Body of pancreas (tissue), 4 donors: ENCODE data around the gene PTPRN2. TPM values are rescaled to one million over a fixed set of nuclear protein-coding genes. Genes with fewer than 3 reads are reported as not detected.

Experiments
- ATAC-seq: fragments of 150-250 bp; one replicate; pipeline ENCODE4 v1.9.1; 2016
- DNase-seq, 4 donors: peaks; one replicate each; pipeline ENCODE4 v3.0.0-alpha.2; 2019
- H3K27ac ChIP-seq, 4 donors: fragments of 200-600 bp; sonication (generic); 1 replicate in 3 of 4; 2 replicates in 1 of 4; pipeline versions ENCODE4 v1.5.1 to v1.6.1; 2016 to 2019; ENCODE audit warnings: mild to moderate bottlenecking in 1 of 4, mixed read lengths in 1 of 4, moderate library complexity in 1 of 4
- H3K27me3 ChIP-seq, 2 donors: fragments of 200-600 bp; sonication (generic); one replicate each; pipeline ENCODE4 v1.6.0; 2016; ENCODE audit warnings: mild to moderate bottlenecking in 1 of 2
- H3K36me3 ChIP-seq, 2 donors: fragments of 200-600 bp; sonication (generic); replicated peaks in 1 of 2; 2 replicates each; pipeline ENCODE4 v1.5.1; 2016; ENCODE audit warnings: low read depth in 2 of 2; ENCODE audit not compliant: insufficient read depth in 1 of 2
- H3K4me1 ChIP-seq: fragments of 200-600 bp; sonication (generic); one replicate; pipeline ENCODE4 v1.6.0; 2016
- H3K4me3 ChIP-seq, 2 donors: fragments of 200-600 bp; sonication (generic); 1 replicate in 1 of 2; 2 replicates in 1 of 2; pipeline ENCODE4 v1.5.1; 2016 to 2019
- H3K9me3 ChIP-seq, 3 donors: fragments of 200-600 bp; sonication (generic); 1 replicate in 2 of 3; 2 replicates in 1 of 3; pipeline ENCODE4 v1.5.1; 2016
- POLR2A ChIP-seq, 3 donors: fragments of 450-650 bp; IDR thresholded peaks; one replicate each; pipeline ENCODE4 v1.6.1; 2016; ENCODE audit warnings: antibody characterized with exemption in 3 of 3, mild to moderate bottlenecking in 2 of 3
- WGBS, 2 donors: methylation state at CpG; one replicate each; pipeline ENCODE4 v1.1.5; 2017; 5-methylcytosine and 5-hydroxymethylcytosine counted together
- intact Hi-C: fragments of 100-400 bp; cut with DNase I; formaldehyde crosslinking; loops from one replicate; pipeline ENCODE4 v1.15.1; 2023
- total RNA-seq, 2 donors: library from RNA; depleted of rRNA; stranded (reverse); fragments of >200 nt; gene quantifications; one replicate each; pipeline ENCODE4 v1.1.0, GENCODE V29; 2016
- TF ChIP-seq, protein P1 (sequence below), 7 experiments: fragments of 450-650 bp in 4 of 7; fragments of 200-600 bp in 3 of 7; sonication (generic) in 3 of 7; IDR thresholded peaks; one replicate each; pipeline ENCODE4 v1.5.1; 2016 to 2019; ENCODE audit warnings: antibody characterized with exemption in 7 of 7

Gene PTPRN2
- total RNA-seq, 2 donors from 2014 or later: 31.6 to 76.1 TPM

- Histone ChIP-seq H3K27me3 (no peaks in the 10 kb centered on the region), H3K4me1 (no peaks in the 10 kb centered on the region), H3K36me3 (no peaks in the 10 kb centered on the region), H3K9me3 (no peaks in the 10 kb centered on the region), H3K27ac (no peak overlapping the region), H3K4me3 (no peak overlapping the region)
- 89 to 91% methylated on average over 8 of the region's 8 CpGs for WGBS, 2 donors
- intact Hi-C loops: no loop called here
- no peak for TF ChIP-seq POLR2A (IDR thresholded peaks at IDR 0.05)
- TF ChIP-seq, protein P1, sequence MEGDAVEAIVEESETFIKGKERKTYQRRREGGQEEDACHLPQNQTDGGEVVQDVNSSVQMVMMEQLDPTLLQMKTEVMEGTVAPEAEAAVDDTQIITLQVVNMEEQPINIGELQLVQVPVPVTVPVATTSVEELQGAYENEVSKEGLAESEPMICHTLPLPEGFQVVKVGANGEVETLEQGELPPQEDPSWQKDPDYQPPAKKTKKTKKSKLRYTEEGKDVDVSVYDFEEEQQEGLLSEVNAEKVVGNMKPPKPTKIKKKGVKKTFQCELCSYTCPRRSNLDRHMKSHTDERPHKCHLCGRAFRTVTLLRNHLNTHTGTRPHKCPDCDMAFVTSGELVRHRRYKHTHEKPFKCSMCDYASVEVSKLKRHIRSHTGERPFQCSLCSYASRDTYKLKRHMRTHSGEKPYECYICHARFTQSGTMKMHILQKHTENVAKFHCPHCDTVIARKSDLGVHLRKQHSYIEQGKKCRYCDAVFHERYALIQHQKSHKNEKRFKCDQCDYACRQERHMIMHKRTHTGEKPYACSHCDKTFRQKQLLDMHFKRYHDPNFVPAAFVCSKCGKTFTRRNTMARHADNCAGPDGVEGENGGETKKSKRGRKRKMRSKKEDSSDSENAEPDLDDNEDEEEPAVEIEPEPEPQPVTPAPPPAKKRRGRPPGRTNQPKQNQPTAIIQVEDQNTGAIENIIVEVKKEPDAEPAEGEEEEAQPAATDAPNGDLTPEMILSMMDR (IDR thresholded peaks at IDR 0.05): no peak
- ATAC-seq: no peak
- no peak for DNase-seq
These were observed 402.0 kb downstream of the PTPRN2 start for GRCh38 chr7:158185653-158186052.

DNA sequence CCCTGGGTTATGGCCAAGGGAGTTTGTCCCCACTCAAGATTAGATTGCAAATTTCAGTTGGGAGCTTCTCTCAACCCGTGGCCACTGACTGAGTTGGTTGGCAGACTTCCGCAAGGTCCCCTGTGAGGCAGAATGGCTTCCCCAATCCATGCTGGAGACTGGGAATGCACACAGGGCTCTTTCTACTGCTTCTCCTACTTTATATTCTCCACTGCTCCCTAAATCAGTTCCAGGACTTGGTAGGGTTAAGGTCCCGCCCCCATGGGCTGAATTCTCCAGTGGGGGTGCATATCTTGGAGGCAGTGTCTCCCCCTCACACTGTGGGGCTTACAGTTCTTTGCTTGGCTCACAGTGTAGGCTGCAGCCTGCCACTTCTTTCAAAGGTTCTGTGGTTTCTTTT is 404.2 kb downstream of the PTPRN2 start:
- intact Hi-C loops: no loop called here
- DNase-seq (no peak), ATAC-seq (no peak)
- Histone ChIP-seq H3K4me3 (no peak overlapping the region), H3K27me3 (no peaks in the 10 kb centered on the region), H3K36me3 (no peaks in the 10 kb centered on the region), H3K4me1 (no peaks in the 10 kb centered on the region), H3K27ac (no peak overlapping the region), H3K9me3 (no peaks in the 10 kb centered on the region)
- TF ChIP-seq, protein P1 (IDR thresholded peaks at IDR 0.05): no peak
- no peak for TF ChIP-seq POLR2A (IDR thresholded peaks at IDR 0.05)
- WGBS, 2 donors: 73 to 93% methylated on average over 3 of the region's 3 CpGs

DNA sequence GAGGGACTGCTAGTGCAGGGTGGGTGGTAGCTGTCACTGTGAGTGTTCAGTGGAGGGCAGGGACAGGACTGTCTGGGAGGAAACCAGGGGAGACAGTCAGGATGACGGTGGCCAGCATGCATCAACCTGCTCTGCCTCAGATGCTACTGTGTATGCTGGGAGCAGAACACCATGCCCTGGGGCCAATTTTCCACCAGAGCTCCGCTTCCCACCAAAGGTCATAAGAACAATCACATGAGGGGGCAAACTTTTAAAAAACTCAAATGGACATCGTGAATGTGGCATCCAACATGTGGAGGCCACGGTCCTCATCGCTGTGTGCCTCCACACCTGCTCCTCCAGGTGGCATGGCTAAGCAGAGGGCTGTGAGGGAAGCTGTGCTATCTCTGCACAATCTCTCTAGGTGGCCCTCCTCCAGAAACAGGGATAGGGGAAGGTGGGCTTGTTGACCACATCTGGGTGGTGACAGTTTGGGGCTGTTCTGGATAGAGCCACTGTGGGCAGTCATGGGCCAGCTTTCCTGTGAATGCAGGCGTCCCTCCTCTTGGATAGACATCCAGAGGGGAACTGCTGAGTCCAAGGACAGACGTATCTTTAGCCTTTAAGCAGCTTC is 411.0 kb downstream of the PTPRN2 start:
- ATAC-seq (no peak), DNase-seq (no peak)
- H3K4me3 ChIP-seq: no peak overlapping the region
- H3K27me3 ChIP-seq: no peaks in the 10 kb centered on the region
- no peaks in the 10 kb centered on the region for H3K36me3 ChIP-seq
- intact Hi-C loops: no loop called here
- H3K4me1 ChIP-seq: no peaks in the 10 kb centered on the region
- H3K27ac ChIP-seq: no peak overlapping the region
- no peaks in the 10 kb centered on the region for H3K9me3 ChIP-seq
- TF ChIP-seq, protein P1 (IDR thresholded peaks at IDR 0.05): no peak
- TF ChIP-seq POLR2A (IDR thresholded peaks at IDR 0.05): no peak
- 85 to 93% methylated on average over 3 to 7 of the region's 7 CpGs for WGBS, 2 donors

DNA sequence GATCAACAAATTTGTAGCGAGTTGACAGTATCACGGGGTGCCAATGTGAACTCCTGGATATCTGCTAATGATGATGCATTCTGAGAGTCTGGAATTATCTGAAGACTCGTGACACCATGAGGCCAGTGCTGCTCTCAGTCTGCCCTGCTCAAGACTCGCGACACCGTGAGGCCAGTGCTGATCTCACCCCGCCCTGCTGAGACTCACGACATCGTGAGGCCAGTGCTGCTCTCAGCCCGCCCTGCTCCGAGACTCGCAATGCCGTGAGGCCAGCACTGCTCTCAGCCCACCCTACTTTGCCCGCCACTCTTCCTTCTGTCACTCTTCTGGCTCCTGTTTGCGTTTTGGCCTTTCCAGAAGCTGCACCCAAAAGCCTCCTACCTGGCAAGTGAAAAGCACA is 411.8 kb downstream of the PTPRN2 start:
- H3K4me1 ChIP-seq: no peaks in the 10 kb centered on the region
- ATAC-seq (no peak), DNase-seq (no peak)
- no peaks in the 10 kb centered on the region for H3K27me3 ChIP-seq
- no peaks in the 10 kb centered on the region for H3K36me3 ChIP-seq
- intact Hi-C loops: no loop called here
- TF ChIP-seq POLR2A (IDR thresholded peaks at IDR 0.05): no peak
- TF ChIP-seq, protein P1 (IDR thresholded peaks at IDR 0.05): no peak
- H3K27ac ChIP-seq: no peak overlapping the region
- no peak overlapping the region for H3K4me3 ChIP-seq
- WGBS, 2 donors: 88 to 91% methylated on average over 13 to 15 of the region's 15 CpGs
- no peaks in the 10 kb centered on the region for H3K9me3 ChIP-seq

GRCh38 chr7:158174947-158175346 is 412.7 kb downstream of the PTPRN2 start:
- H3K27ac ChIP-seq: no peak overlapping the region
- no peak for DNase-seq
- TF ChIP-seq, protein P1 (IDR thresholded peaks at IDR 0.05): no peak
- no peak for TF ChIP-seq POLR2A (IDR thresholded peaks at IDR 0.05)
- no peak for ATAC-seq
- no peak overlapping the region for H3K4me3 ChIP-seq
- intact Hi-C loops: no loop called here
- no peaks in the 10 kb centered on the region for H3K27me3 ChIP-seq
- WGBS, 2 donors: 93% methylated on average over 12 of the region's 12 CpGs; no CpG with 5 or more reads in 1 of the 2 donors
- H3K9me3 ChIP-seq: no peaks in the 10 kb centered on the region
- H3K36me3 ChIP-seq: no peaks in the 10 kb centered on the region
- no peaks in the 10 kb centered on the region for H3K4me1 ChIP-seq
